Kidney glomerular epithelial cell (primary cell): ENCODE results near the gene ZC2HC1C.
"Not testable (repeated sequence)": the region's sequence is repeated elsewhere in the genome, so short reads cannot be mapped to it uniquely, and the experiment has no call there.

Source experiments
- DNase-seq: peaks from one replicate; lab custom pipeline; 2025; lab: John Stamatoyannopoulos, UW

Gene ZC2HC1C

DNA sequence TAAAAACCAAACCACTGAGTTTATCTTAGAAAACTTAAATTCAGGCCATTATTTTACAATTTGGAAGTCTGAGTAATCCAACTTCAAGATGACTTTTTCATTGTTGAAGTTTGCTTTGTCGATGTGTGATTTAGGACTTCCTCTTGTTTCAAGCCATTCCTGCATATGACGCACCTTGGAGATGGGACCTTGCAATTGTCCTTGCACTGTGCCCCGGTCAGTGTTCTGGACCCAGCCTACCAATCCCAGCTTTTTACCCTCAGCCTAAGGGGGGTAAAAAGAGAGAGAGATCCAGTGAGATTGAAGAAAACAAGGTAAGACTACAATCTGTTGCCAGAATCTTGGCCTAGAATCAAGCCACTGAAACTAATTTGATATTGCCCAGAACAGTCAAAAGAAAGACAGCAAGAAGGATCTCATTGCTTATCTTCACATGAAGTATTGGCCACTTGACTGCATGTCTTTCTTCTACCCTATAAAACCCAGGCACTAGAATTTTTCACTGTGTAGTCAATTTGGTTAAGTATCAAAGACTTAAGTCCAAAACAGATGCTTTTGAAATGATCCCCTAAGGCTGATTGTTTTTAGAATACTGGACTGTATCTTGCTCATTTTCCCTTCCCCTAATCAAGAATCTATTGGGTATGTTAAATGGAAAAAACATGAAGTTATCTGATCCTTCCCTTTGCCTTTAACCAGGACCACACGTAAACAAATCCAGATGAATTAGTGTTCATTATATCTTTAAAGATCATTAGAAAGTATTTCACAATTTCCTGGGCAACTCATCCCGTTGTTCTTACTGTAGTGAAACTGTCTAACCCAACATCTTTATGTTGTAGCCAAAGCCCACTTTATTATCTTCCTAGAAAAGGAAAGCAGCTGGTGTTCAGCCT lies 15.8 kb upstream of the ZC2HC1C start:
- no peak for DNase-seq

- no peak for DNase-seq
Observed at GRCh38 chr14:75054421-75054820, 15.0 kb upstream of the ZC2HC1C start.

DNA sequence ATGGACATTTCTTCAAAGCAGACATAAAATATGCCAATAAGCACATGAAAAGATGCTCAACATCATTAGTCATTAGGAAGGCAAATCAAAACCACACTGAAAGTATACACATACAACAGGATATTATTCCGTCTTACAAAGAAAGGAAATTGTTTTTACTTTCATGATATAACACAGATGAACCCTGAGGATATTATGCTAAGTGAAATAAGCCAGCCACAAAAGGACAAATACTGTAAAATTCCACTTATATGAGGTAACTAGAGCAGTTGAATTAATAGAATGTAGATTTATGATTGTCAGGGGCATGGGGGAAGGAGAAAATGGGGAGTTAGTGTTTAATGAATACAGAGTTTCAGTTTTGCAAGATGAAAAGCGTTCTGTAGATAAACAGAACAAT lies 9.8 kb upstream of the ZC2HC1C start:
- peak; percentile 34 for DNase-seq

DNA sequence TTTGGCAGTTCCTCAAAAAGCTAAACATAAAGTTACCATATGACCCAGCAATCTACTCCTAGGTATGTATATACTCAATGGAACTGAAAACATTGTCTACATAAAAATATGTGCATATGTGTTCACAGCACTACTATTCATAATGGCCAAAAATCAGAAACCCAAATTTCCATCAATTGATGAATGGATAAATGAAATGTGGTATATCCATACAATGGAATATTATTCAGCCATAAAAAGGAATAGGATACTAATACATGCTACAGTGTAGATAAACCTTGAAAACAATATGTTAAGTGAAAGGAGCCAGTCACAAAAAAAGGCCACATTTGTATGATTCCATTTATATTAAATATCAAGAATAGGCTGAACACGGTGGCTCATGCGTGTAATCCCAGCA lies 9.0 kb upstream of the ZC2HC1C start:
- DNase-seq, result no peak

- no peak for DNase-seq
Observed at GRCh38 chr14:75063013-75063412, 6.4 kb upstream of the ZC2HC1C start.

DNA sequence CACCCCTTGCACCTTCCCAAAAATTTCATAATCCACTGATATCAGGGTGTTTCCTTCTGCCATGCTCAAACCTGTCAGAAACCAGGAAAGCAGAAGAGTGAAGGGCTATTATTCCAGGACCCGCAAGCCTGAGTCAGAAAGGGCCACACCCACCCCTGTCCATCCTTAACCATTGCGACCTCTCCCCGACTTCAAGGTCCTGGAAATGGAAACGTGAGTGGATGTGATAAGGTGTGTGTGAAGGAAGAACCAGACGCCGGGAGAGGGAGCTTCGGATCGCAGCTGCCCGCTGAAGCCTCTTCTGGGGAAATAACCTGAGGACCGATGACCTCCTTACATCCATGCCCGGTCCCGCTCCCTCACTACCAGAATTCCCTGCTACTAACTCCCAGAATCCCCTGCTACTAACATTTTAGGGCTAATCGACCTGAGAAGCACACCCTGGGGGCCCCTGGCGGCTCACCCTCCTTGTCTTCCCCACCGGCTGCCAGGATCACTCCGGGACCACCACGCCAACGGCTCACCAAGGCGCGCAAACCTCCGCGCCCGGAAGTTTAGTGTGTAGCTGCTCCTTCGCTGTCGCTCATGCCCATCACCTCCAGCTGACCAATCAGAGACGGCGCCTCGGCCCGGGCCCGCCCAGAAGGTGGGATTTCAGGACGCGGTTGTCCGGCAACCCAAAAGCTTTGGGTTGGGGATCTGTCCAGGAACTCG lies 5.8 kb upstream of the ZC2HC1C start, which contains the start of gene ACYP1:
ACYP1 (minus strand) TSS at position 534 of the 714 bp plus-strand sequence; CDS start at position 63, 471 bp downstream.
- peak; percentile 79 for DNase-seq

DNA sequence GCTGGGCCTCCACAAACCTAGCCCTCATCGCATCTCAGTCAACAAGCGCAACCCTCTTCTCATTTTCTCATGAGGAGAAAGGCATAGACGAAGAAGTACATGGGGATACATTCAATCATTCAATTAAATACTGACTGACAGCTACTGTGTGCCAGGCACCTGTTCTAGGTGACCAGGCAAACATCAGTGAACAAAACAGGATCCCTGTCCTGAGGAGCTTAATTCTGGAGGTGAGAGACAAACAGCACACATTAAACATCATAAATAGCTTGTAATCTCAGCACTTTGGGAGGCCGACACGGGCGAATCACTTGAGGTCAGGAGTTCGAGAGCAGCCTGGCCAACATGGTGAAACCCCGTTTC lies 5.3 kb upstream of the ZC2HC1C start:
- DNase-seq, result no peak

- no peak for DNase-seq
Observed at GRCh38 chr14:75066691-75067090, 2.8 kb upstream of the ZC2HC1C start.

GRCh38 chr14:75067212-75067611 lies 2.2 kb upstream of the ZC2HC1C start:
- DNase-seq, result no peak

GRCh38 chr14:75067765-75068164 lies 1.7 kb upstream of the ZC2HC1C start:
- not testable (repeated sequence) for DNase-seq

DNA sequence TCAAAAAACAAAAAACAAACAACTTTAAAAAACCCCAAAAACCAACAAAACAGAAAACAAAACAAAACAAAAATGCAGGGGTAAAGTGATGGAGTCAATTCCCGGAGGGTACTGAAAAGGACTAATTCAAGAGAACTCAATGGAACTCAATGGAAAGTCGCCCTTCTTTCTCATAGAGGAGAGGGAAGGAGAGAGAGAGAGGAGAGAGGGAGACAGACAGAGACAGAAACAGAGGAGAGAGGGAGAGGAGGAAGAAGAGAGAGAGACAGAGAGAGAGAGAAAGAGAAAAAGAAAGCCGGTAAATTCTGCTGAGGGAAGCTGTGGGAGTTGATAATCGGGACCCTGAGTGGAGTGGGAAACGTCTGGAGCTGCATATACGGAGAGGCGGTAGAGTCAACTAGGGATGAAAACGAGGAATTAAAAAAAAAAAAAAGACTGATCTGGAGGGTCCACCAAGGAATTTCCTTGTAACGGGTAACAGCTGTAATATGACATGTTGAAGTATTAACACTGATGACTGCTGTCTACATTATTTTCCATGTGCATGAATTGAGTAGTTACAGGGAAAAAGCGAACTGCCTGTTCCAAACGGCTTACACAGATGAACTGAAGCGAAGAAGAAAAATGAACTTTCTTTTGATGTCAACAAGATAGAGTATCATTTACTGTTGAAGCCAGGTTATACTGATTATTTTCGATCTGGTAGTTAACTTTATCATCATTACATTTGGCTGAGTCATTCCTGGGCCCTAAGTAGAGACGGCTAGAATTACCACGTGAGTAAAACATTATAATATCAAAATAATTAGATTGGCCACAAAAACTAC lies 934 bp upstream of the ZC2HC1C start:
- peak; percentile 41 for DNase-seq

DNA sequence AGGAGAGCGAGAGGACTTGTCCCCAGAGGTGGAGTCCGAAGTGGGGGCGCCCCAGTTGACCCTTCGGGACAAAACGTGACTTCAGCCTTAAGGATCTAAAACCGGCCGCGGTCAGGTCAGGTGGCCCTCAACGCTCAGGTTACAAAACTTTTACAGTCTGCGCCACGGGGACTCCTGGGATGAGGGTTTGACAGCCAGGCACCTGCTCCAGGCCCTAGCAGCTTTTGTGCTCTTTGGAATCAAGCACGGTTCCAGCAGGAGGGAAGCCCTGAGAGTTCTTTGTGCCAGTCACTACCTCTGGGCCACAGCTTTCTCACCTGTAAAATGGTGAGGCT lies 337 bp downstream of the ZC2HC1C start:
- no peak for DNase-seq

DNA sequence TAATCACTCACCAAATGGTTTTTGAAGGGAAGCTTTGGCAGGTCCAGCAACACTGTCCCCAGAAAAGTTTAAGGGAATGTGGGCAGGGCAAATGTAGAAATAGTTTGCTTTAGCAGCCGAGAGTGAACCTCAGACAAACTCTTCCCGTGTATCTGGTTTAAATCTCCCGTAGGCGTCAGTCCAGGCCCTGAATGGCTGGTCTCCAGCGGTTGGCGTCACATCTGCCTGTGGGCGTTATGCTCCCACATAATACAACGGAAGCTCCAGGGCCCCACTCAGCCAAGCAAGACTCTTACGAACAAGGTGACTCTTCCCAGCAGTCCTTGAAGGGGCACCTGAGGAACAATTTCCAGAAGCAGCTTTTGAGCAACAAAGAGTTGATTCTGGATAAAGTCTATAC lies 942 bp downstream of the ZC2HC1C start:
- DNase-seq, result no peak

DNA sequence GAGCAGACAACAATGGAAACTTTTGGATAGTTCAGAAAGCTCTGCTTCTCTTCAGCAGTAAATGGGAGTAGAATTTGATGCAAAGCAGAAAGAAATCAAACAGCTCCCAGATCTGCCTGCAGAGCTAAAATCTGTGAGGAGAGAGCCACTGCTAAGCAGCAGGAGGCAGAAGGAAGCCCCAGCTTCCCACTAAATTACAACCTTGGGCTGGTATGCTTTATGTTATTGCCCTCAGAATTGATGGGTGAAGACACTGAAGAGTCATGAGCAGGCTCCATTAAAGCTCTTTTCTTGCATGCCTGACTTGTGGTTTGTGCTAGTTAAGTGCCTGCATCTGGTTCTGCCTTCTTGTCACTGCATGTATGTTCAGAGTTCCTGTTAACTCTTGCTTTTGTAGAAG lies 8.4 kb downstream of the ZC2HC1C start:
- DNase-seq, result no peak

DNA sequence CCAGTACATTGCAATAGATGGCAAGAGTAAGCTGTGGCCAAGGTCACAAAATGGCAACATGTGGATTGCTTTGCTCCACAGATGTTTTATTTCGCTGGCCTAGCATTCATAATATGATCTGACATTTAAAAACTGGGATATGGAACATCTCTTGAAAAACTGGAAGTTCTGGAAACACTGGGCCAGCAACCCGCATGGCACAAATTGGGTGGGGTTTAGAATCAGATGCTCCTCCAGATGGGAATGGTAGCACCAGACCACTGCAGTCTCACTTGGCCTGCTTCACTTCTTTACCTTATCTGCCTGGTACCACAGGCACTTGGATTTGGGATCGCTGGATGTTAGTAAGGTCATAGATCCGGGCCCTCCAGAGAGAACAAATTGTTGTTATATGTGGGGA lies 10.1 kb downstream of the ZC2HC1C start:
- DNase-seq, result no peak

- no peak for DNase-seq
Observed at GRCh38 chr14:75081660-75082229, 12.3 kb downstream of the ZC2HC1C start.

DNA sequence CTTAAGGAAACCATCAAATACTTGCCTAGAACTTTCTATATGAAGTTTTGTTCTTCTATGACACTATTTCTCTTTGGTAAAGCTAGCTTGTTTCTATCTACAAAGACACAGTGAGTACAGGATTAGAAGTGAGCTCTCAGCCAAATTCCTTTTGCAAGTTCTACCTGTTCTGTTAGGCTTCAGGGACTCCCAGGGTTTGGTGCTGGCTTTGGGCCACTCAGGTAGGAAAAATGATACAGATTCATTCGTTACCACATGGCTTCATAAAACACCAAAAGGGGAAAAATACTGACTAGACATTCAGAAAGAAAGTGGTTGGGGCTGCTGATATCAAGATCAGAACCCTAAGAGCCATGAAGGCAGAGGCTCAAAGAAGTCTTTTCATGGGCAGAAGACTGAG lies 13.8 kb downstream of the ZC2HC1C start:
- no peak for DNase-seq

DNA sequence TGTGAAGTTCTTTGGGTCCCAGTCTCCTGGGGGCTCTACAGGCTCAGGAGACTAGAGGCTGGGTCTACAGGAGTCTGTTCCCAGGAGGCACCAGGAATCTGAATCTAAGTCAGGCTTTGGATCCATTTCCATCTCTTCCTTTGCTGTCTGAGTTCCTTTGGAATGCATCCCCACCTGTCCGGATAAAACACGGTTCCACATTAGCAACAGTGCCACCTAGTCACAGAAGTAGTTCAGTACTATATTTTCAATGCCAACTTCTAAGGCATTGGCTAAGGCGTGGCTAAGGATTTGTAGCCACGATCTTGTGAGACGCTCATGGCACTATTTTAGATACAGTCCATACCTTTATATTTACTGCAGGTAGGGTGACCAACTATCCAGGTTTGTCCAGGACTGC lies 15.1 kb downstream of the ZC2HC1C start:
- no peak for DNase-seq

DNA sequence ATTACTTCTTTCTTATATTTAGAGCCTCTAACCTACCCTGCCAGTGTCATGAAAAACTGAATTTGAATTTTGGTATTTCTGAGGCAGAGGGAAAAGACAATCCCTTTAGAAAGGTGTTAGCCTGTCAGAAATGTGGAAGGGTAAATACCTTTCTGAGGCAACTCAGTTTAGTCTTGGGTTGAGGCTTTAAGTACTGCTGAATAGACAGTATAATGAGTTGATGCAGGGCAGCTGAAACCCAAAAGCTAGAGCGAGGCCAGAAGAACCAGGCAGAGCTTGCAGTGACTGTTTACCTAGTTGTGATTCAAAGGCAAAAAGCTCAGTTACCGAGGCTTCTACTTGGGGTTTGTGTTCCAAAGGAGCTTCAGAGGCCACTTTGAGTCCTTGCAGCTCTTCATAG lies 18.7 kb downstream of the ZC2HC1C start:
- no peak for DNase-seq

- DNase-seq, result peak; percentile 50
Observed at GRCh38 chr14:75088566-75089373, 19.3 kb downstream of the ZC2HC1C start.

DNA sequence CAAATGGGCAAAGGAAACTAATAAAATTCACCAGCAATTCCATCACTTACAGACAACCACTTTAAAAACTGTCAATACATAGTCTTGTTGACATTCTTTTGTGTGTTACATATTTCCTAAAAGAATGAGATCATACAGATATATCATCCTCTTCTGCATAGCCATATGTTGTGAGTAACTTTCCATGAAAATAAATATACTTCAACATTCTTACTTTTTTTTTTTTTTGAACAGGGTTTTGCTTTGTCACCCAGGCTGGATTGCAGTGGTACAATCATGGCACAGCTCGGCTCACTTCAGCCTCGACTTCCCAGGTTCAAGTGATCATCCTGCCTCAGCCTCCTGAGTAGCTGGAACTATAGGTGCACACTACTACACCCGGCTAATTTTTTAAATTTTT lies 20.9 kb downstream of the ZC2HC1C start:
- DNase-seq, result no peak
